Measurements from ENCODE around the gene FADS6. TPM values are rescaled to one million over a fixed set of nuclear protein-coding genes. Genes with fewer than 3 reads are reported as not detected.
A peak's percentile ranks its signal among the peaks of the same experiment; 100 is the strongest.

Gene FADS6
- polyA plus RNA-seq, 1 of the 3 experiments (the other 2 are of a cell fraction), result not detected

- H3K27ac ChIP-seq (ENCODE audit: low read depth in 2 of 2, low read length in 1 of 2), result no peak overlapping the region
- no peak for DNase-seq
- H4K20me1 ChIP-seq (ENCODE audit: insufficient read depth), result 0 out of 2 replicates have a peak, but pooled peaks cover 3% of the 10 kb centered on the region
- peaks cover 12 to 13% of the 10 kb centered on the region in 2 experiments; a peak in 3 of 4 replicates for H3K4me1 ChIP-seq (ENCODE audit: control insufficient read depth in 1 of 2, insufficient read depth in 2 of 2, low read depth in 1 of 2, low read length in 1 of 2)
- no peaks in the 10 kb centered on the region for H3K27me3 ChIP-seq (ENCODE audit: insufficient read depth)
- H3K36me3 ChIP-seq (replicated peaks in 1 of 2; ENCODE audit: control insufficient read depth in 1 of 2, insufficient read depth in 2 of 2, low read length in 1 of 2), result peaks cover 0 to 16% of the 10 kb centered on the region in 2 experiments
- no peak overlapping the region for H3K4me3 ChIP-seq (ENCODE audit: low read depth in 2 of 2, low read length in 1 of 2)
- no peak overlapping the region for H3K4me2 ChIP-seq
- no peak overlapping the region for H2AFZ ChIP-seq (ENCODE audit: low read depth)
- H3F3A ChIP-seq (replicated peaks; ENCODE audit: insufficient read depth), result peaks cover 3% of the 10 kb centered on the region
- no peaks in the 10 kb centered on the region for H3K9me2 ChIP-seq
- ChIA-PET POLR2A (no interaction called here), CTCF (interaction anchor here (47.7 to 98.1 kb wide), 2 partner anchors 18 to 23 kb away, joined by 3869 read pairs; partner anchors contain the start of genes FDXR, GRIN2C and NAT9)
- H3K9me3 ChIP-seq, result no peaks in the 10 kb centered on the region
- H3K79me2 ChIP-seq (ENCODE audit: insufficient read depth), result no peaks in the 10 kb centered on the region
- TF ChIP-seq FOXM1 (IDR thresholded peaks at IDR 0.05; ENCODE audit: low read depth), result no peak
- no peak for TF ChIP-seq JUND (IDR thresholded peaks at IDR 0.05)
- TF ChIP-seq ELF1 (IDR thresholded peaks at IDR 0.05), result no peak
- TF ChIP-seq NFIC (IDR thresholded peaks at IDR 0.05; ENCODE audit: borderline replicate concordance), result no peak
- TF ChIP-seq MXI1 (IDR thresholded peaks at IDR 0.05; ENCODE audit: low read depth, low read length), result no peak
- no peak for TF ChIP-seq GATA2 (CRISPR knock-in tag; IDR thresholded peaks at IDR 0.05)
- H3K9ac ChIP-seq, result no peak overlapping the region
- 96% methylated on average over 26 of the region's 26 CpGs for WGBS (ENCODE audit: low lambda C conversion rate)
Observed at GRCh38 chr17:74836191-74836590, 57.2 kb downstream of the FADS6 start.

- Histone ChIP-seq H3K4me3 (ENCODE audit: low read depth in 2 of 2, low read length in 1 of 2) (no peak overlapping the region), H3K9me3 (no peaks in the 10 kb centered on the region), H3K9me2 (no peaks in the 10 kb centered on the region), H3K79me2 (ENCODE audit: insufficient read depth) (no peaks in the 10 kb centered on the region), H3K27me3 (ENCODE audit: insufficient read depth) (no peaks in the 10 kb centered on the region), H4K20me1 (ENCODE audit: insufficient read depth) (0 out of 2 replicates have a peak, but pooled peaks cover 3% of the 10 kb centered on the region), H2AFZ (ENCODE audit: low read depth) (no peak overlapping the region), H3K27ac (ENCODE audit: low read depth in 2 of 2, low read length in 1 of 2) (no peak overlapping the region), H3K9ac (no peak overlapping the region), H3K4me1 (ENCODE audit: control insufficient read depth in 1 of 2, insufficient read depth in 2 of 2, low read depth in 1 of 2, low read length in 1 of 2) (peaks cover 12 to 15% of the 10 kb centered on the region in 2 experiments; a peak in 3 of 4 replicates), H3K4me2 (peak overlapping the region; percentile 30; the same call in 1 of the 2 replicates), H3K36me3 (replicated peaks in 1 of 2; ENCODE audit: control insufficient read depth in 1 of 2, insufficient read depth in 2 of 2, low read length in 1 of 2) (peaks cover 0 to 25% of the 10 kb centered on the region in 2 experiments), H3F3A (replicated peaks; ENCODE audit: insufficient read depth) (peaks cover 3% of the 10 kb centered on the region)
- CTCF ChIA-PET, result interaction anchor here (0.8 to 98.1 kb wide), 8 partner anchors 19 to 176 kb away, joined by 3 to 3869 read pairs (median 4); partner anchors contain the start of genes FDXR, GRIN2C and RAB37
- WGBS (ENCODE audit: low lambda C conversion rate), result 66% methylated on average over 16 of the region's 16 CpGs
- peak; percentile 75 for TF ChIP-seq PBX3 (IDR thresholded peaks at IDR 0.05)
- no peak for TF ChIP-seq POLR2AphosphoS5 (IDR thresholded peaks at IDR 0.05; ENCODE audit: low read depth, low read length)
- TF ChIP-seq TCF12 (IDR thresholded peaks at IDR 0.05), result peak; percentile 41; the same call in 1 of the 2 replicates
- no peak for TF ChIP-seq JUND (IDR thresholded peaks at IDR 0.05)
- TF ChIP-seq MAX (IDR thresholded peaks at IDR 0.05; ENCODE audit: low read depth), result no peak
- TF ChIP-seq FOXM1 (IDR thresholded peaks at IDR 0.05; ENCODE audit: low read depth), result no peak
- TF ChIP-seq USF1 (IDR thresholded peaks at IDR 0.05; ENCODE audit: borderline replicate concordance, low read depth), result no peak
- no peak for TF ChIP-seq YY1 (IDR thresholded peaks at IDR 0.05; ENCODE audit: low read depth)
- no peak for TF ChIP-seq NRF1 (IDR thresholded peaks at IDR 0.05; ENCODE audit: low read depth, low read length)
- peak; percentile 70 for TF ChIP-seq NFIC (IDR thresholded peaks at IDR 0.05; ENCODE audit: borderline replicate concordance)
- TF ChIP-seq CHD2 (IDR thresholded peaks at IDR 0.05; ENCODE audit: low read length, partially characterized antibody), result no peak
- POLR2A ChIA-PET, result interaction anchor here (0.9 to 1.4 kb wide), 2 partner anchors 9 to 29 kb away, joined by 4 to 5 read pairs; no protein-coding TSS in a partner anchor
- DNase-seq, result peak; percentile 74
Observed at GRCh38 chr17:74833501-74834377, 59.7 kb downstream of the FADS6 start.
